ENCODE results near the gene TSPAN18.

Gene TSPAN18

DNA sequence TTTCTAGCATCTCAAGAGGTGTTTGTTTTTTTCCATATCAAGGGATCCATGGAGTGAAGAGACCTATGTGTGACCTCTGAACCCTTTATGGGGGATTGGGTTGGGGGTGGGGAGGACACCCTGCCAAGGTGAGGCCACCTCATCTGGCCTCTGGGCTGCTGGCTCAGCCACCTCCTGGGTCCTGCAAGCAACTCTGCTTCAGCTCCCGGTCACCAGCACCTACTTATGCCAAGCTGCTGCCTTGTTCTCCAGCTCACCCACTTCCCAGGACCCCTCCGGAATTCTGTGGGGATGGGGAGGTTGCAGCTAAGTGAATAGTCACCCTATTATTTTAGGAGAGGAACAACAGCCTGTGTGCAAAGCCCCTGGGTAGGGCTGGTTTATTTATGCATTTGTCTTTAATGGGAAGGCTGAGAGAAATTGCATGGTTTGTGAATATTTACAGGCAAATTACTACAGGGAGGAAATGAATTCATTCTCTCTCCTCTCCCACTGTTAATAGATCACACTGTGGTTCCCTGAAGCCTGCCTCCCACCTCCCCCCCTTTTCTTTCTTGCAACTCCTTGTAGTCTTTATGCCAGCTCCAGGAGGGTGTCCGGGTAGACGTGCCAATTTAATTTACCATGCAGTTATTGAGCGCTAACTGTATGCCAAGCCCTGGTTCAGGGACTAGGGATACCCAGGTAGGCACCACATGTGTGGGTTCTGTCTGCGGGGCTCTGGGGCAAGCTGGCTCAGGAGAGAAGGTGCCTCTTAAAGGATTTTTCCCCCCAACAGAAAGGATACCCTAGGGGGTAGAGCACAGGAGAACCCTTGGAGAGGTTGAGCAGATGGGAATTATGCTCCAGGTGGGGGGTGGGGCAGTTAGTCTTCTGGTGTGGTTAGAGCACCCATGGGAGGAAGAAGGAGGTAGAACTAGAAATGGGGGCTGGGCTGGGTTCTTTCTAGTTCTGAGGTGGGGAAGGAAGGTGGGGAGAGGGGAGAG is 50.7 kb downstream of the TSPAN18 start:
- no peak for DNase-seq (ENCODE audit: low read depth)

GRCh38 chr11:44778195-44779100 is 51.7 kb downstream of the TSPAN18 start:
- no peak for DNase-seq (ENCODE audit: low read depth)

DNA sequence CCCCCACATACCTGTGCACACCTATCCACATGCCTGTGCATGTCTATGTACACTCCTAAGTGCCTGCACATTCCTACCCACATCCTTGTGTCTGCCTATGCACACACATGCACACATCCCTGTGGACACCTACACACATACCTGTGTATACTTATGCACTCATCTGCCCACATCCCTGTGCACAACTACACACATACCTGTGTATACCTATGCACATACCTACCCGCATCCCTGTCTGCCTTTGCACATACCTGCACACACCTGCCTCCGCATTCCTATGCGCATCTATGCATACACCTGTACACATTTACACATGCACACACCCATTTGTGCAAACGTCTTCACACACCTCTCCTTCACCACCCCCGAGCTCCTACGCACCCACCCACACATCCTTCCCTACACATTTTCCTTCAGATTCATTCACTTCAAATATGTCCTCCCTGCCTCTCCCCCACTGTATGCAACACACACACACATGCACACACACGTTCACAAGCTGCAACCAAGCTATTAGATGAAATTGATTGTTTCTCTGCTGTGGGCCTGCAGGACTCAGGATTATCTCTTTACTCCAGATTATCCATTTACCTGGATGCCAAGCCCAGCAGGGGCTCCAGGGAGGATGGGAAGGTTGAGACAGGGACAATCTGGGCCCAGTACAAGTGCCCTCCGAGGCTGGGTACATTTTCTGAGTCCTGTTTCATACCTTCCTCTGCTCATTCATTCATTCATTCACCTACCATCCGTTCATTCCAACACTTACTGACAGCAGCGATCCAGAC is 53.2 kb downstream of the TSPAN18 start:
- no peak for DNase-seq (ENCODE audit: low read depth)

GRCh38 chr11:44780940-44781631 is 54.3 kb downstream of the TSPAN18 start:
- no peak for DNase-seq (ENCODE audit: low read depth)

- no peak for DNase-seq (ENCODE audit: low read depth)
These were observed 54.9 kb downstream of the TSPAN18 start for GRCh38 chr11:44781655-44782054.

DNA sequence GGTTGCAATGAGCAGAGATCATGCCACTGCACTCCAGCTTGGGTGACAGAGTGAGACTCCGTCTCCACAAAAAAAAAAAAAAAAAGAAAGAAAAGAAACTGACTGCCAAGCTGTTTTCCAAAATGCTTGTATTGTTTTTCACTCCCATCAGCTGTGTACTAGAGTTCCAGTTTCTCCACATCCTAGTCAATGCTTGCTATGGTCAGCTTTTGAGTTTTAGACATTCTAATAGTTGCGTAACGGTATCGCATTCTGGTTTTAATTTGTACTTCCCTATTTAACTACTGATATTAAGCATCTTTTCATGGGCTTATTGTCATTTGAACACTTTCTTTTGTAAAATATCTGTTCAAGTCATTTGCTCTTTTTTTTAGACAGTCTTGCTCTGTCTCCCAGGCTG is 55.7 kb downstream of the TSPAN18 start:
- DNase-seq (ENCODE audit: low read depth) = no peak

DNA sequence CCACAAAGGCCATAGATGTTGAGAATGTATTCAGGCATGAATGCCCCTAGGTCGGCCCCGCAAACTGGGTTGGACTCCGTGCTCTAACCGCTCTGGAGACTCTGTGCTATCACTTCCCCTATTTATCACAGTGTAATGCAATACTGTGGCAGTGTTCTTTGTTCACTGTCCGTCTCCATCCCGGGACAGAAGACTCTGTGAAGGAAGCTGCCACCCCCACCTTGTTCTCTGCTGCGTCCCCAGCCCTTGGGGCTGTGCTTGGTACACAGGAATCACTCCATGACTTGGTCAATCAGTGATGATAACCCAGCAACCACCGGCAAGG is 57.6 kb downstream of the TSPAN18 start:
- no peak for DNase-seq (ENCODE audit: low read depth)

DNA sequence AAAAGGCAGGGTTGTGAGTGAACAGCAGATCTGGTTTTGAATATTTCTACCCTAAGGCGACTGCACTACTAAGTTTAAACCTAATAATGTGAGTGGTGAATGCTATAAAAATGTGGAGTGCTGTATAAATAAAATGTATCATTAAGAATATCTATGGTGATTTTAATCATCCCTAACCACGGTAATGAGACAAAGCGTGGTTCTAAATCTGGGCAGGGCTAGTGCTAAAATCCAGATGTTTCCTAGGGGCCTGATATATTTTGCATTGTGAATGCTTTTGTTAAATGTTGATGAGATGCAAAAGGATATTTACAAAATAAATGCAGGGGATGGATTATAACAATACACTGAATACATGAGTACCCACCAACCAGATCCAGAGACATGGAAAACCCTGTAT is 58.1 kb downstream of the TSPAN18 start:
- no peak for DNase-seq (ENCODE audit: low read depth)

- DNase-seq (ENCODE audit: low read depth) = no peak
These were observed 59.3 kb downstream of the TSPAN18 start for GRCh38 chr11:44785856-44786607.

DNA sequence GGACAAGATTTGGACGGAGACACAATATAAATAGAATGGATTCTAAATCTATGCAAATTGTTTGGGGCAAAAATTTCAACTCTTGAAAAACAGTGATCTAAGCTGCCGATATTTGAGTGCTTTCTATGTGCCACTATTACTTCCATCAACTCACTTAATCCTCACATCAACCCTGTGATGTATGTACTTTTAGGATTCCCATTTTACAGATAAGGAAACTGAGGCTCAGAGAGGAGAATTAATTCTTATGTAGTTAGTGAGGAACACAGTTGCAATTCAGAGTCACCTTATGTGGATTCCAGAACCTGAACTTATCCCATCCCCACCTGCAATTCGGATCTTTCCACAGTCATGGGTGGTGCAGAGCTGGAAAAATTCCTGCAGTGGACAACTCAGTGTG is 60.3 kb downstream of the TSPAN18 start:
- no peak for DNase-seq (ENCODE audit: low read depth)

DNA sequence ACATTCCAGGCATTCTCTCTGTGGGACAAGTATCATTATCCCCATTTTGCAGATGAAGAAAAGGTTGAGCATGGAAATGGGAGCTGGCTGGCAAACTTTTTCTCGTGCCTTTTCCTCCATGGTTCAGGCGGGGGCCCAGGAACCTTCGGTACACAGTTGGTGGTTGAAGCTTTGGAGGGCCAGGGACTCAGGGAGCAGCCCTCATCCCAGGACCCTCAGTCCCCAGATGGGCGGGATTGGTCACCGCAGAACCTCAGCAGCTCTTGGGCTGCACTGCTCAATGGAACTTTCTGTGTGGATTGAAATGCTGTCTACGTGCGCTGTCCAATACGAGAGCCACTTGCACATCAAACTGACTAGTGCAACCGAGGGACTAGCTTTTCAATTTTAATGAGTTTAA is 61.2 kb downstream of the TSPAN18 start:
- no peak for DNase-seq (ENCODE audit: low read depth)

DNA sequence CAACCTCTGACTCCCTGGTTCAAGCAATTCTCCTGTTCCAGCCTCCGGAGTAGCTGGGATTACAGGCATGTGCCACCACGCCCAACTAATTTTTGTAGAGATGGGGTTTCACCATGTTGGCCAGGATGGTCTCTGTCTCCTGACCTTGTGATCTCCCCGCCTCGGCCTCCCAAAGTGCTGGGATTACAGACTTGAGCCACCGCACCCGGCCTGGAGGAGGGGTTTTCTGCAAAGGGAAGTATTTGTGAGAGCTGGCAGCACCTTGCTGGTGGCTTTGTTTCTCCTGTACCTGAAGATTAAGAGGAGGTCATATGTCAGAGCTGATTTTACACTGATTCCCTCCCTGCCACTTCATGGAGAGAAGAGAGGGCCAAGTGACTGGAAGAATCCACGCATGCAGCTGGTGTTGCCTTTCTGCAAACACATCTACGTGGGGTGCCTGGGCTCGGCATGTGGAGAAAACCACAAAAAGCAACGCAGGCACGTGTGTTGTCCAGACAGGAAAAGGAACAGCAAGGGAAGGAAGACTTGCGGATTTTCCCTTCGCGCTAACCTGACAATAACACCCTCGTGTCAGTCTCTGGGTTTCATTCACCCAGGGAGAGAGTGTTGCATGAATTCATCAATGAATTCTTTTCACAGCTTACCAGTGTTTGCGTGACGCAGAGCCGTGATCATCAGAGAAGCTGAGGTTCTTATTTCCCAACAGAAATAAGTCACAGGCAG is 61.9 kb downstream of the TSPAN18 start:
- no peak for DNase-seq (ENCODE audit: low read depth)

DNA sequence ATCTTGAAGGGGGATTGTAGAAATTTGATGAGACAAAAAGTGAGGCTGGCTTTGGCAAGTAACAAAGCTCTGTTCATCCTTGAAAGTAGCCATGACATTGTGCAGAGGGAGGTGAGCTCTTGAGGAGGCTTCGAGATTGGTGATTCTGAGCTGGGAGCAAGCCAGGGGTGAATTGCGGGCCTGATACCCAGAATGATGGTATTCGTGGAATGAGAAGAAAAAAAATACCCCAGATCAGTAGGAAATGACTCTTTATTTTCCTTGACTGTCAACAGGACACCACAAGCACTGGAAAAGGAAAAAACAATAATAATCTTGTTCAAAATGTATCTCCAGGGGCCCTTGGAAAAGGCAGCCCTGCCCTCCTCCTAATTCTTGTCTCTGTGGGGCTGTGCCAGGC is 62.7 kb downstream of the TSPAN18 start:
- DNase-seq (ENCODE audit: low read depth) = no peak

GRCh38 chr11:44790211-44790610 is 63.4 kb downstream of the TSPAN18 start:
- DNase-seq (ENCODE audit: low read depth) = no peak

- no peak for DNase-seq (ENCODE audit: low read depth)
These were observed 64.7 kb downstream of the TSPAN18 start for GRCh38 chr11:44791316-44791925.

DNA sequence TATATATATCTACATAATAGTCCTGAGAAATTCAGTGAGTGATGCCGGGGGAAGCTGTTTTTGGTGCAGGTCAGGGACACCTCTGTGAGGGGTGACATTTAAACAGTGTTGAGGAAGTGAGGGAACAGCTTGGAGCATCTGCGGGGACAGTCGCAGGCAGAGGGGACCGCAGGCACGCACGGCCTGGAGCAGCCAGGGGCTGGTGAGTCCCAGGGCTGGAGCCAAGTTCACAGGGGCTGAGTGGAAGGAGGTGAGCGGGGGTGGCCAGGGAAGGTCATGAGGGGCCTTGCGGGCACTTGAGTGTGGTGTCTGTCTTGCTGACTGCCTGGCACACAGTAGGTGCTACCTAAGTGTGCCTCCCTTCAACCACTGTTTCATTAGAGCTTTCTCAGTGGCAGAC is 65.4 kb downstream of the TSPAN18 start:
- DNase-seq (ENCODE audit: low read depth) = no peak

DNA sequence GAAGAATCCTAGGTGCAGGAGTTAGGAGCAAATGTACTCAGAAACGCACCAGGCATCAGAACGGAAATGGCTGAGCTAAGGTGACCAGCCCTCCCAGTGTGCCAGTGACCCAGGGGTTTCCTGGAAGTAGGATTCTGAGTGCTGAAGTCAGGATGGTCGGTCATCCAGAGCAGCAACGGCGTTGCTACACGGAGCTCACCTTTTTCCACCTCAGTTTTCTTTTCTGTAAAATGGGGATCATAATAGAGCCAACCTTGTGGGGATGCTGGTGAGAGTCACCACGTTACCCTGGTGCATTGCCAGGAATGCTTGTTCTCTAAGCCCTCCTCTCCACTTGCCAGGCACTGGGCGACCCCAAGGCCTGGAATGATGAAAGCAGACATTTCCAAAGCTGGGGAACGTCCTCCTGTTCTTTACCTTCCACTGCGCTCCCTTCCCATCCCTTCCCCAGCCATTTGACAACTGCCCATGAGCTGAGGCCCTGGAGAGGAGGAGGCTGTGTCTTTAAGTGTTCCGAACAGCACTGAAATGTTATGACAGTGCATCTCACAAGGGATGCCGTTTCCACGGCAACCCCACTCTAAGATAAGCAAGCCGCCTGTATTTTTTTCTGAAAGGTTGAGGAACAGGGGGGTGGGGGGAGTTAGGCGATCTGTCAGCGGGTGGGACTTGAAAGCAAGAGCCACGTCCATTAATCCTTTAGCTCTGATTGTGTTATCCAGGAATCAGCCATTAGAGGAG is 66.8 kb downstream of the TSPAN18 start:
- no peak for DNase-seq (ENCODE audit: low read depth)

DNA sequence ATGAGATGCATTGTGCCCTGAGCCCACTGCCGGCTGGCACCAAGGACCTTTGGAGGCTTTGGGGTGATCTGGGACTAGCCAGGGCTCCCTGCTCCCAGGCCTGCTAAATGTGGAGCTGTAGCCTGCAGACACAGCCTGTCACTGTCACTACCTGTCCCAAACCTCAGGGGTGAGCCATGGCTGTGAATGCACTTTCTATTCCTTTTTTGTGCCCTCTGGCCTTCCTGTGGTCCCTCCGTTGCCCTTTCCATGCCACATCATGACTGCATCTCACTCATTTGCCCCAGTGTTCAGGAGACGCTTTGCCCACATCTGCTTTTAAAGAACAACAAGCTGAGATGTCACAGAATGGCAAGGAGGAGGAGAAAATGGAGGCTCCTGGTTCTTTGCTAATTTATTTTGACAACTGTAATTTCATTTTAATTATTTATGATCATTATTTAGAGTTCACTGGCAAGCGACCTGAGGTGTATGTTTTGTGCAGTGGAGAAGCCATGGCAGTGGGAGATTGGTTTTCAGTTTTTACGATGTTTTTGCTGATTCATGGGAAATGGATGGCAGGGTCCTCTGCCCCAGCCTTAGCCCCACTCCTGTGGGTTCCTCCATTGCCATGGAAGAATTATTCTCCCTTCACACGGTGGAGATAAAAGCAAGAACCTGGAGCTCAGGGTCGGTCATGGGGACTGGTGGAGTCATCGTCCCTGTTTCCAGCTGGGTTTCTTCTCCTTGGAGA is 69.2 kb downstream of the TSPAN18 start:
- DNase-seq (ENCODE audit: low read depth) = no peak

All from T follicular helper cell (primary cell).